Endothelial cell of umbilical vein (primary cell): ENCODE measurements around the gene DAB2IP.

ENCODE experiments used
- EZH2 ChIP-seq: IDR thresholded peaks from 2 replicates; pipeline ENCODE4 v1.6.1; 2012; ENCODE audit warnings: borderline replicate concordance, low read depth, mild to moderate bottlenecking, moderate library complexity, low read length, inconsistent platforms; ENCODE audit not compliant: severe bottlenecking
- GATA2 ChIP-seq: IDR thresholded peaks from 2 replicates; pipeline ENCODE4 v1.7.0; 2011; ENCODE audit warnings: low read depth, mild to moderate bottlenecking, moderate library complexity, mixed read lengths, low read length; ENCODE audit not compliant: insufficient read length, insufficient read depth
- MAX ChIP-seq: IDR thresholded peaks from 2 replicates; pipeline ENCODE4 v1.6.1; 2011; ENCODE audit not compliant: insufficient read depth, insufficient read length
- POLR2A ChIP-seq: IDR thresholded peaks from 2 replicates; pipeline ENCODE4 v1.6.1; 2012; ENCODE audit warnings: low read depth, mild to moderate bottlenecking, control low read depth, low read length
- POLR2AphosphoS5 ChIP-seq: IDR thresholded peaks from 2 replicates; pipeline ENCODE4 v1.6.1; 2012; ENCODE audit warnings: low read depth, mild to moderate bottlenecking, control low read depth, low read length, moderate library complexity; ENCODE audit not compliant: insufficient read depth
- TF ChIP-seq, protein P1 (sequence below), 2 donors: IDR thresholded peaks; 1 replicate in 1 of 2; 2 replicates in 1 of 2; pipeline ENCODE4 v1.5.1; 2011; ENCODE audit warnings: low read length in 2 of 2, mild to moderate bottlenecking in 2 of 2, moderate library complexity in 2 of 2, control low read depth in 1 of 2, inconsistent platforms in 1 of 2, low read depth in 1 of 2; ENCODE audit not compliant: insufficient read depth in 1 of 2; ENCODE audit errors: extremely low read depth in 1 of 2

GRCh38 chr9:121640076-121640475 is 11.4 kb upstream of the DAB2IP start:
- TF ChIP-seq MAX (no peak), POLR2AphosphoS5 (no peak), EZH2 (no peak), POLR2A (no peak), GATA2 (no peak)
- TF ChIP-seq, protein P1, sequence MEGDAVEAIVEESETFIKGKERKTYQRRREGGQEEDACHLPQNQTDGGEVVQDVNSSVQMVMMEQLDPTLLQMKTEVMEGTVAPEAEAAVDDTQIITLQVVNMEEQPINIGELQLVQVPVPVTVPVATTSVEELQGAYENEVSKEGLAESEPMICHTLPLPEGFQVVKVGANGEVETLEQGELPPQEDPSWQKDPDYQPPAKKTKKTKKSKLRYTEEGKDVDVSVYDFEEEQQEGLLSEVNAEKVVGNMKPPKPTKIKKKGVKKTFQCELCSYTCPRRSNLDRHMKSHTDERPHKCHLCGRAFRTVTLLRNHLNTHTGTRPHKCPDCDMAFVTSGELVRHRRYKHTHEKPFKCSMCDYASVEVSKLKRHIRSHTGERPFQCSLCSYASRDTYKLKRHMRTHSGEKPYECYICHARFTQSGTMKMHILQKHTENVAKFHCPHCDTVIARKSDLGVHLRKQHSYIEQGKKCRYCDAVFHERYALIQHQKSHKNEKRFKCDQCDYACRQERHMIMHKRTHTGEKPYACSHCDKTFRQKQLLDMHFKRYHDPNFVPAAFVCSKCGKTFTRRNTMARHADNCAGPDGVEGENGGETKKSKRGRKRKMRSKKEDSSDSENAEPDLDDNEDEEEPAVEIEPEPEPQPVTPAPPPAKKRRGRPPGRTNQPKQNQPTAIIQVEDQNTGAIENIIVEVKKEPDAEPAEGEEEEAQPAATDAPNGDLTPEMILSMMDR (IDR thresholded peaks at IDR 0.05; ENCODE audit: extremely low read depth in 1 of 2, insufficient read depth in 1 of 2, low read depth in 1 of 2, low read length in 2 of 2): peak; percentile 72 to 80
